SK-N-DZ (cell line): Measurements from ENCODE around the gene YPEL4. TPM values are rescaled to one million over a fixed set of nuclear protein-coding genes. Genes with fewer than 3 reads are reported as not detected.
"Not testable (repeated sequence)": the region's sequence is repeated elsewhere in the genome, so short reads cannot be mapped to it uniquely, and the experiment has no call there.

Experiments
- DNase-seq: peaks from one replicate; pipeline ENCODE4 v3.0.0-alpha.2; 2015; ENCODE audit warnings: low spot score
- polyA plus RNA-seq, 2 experiments: library from polyadenylated mRNA; depleted of rRNA; stranded (reverse); fragments of >200 nt; gene quantifications; 2 replicates each; pipeline ENCODE4 v1.2.3, GENCODE V29; 2014

YPEL4 gene
- 0.41 and 0.46 TPM in 2 replicates for polyA plus RNA-seq (2014; cell fraction: cytosol; rRNA removed)
- 0.40 and 1.1 TPM in 2 replicates for polyA plus RNA-seq (2014; cell fraction: nucleus; rRNA removed)

DNA sequence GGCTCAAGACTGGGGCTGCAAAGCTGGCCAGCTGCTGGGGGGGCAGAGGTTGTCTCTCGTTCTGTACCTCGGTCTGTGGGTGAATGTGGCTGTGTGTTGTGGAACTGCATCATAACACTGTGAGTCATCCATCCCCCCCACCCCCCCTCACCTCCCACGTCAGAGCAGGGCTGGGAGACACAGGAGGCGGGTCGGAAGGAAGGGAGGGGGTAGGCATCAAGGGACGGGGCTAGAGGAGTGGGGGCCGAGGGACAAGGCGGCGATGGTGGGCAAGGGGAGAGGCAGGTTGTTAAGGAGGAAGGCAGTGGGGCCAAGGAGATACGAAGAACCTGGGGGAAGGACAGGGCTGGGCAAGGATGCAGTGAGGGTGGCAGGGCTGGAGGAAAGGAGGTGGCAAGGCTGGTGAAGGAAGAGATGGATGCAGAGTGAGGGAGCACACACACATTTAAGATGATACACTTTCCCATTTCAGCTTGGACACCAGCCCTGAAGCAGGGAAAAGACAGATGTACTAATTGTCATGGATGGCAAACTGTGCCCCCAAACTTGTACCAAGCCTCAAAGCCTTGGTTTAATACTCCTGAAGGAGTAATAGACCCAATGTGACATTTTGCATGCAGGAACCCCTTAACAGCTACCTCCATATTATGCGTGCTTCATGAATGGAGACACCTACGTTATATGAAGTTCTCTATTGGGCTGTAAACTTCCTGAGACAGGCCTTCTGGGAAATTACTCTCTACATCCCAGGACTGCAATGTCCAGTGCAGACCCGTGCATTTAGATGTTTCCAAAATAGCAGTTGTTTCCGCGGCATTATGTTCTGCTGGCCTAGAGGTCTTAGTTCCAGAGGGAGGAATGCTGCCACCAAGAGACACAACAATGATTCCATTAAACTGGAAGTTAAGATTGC, at the start of gene YPEL4:
Gene YPEL4, minus strand, starts transcription at position 87 of the 913 bp plus-strand sequence. CDS start 2,805 bp downstream, outside the sequence.
- DNase-seq, result peak; percentile 52

- DNase-seq, result no peak
Observed at GRCh38 chr11:57698843-57699365, 49.2 kb upstream of the YPEL4 start.

DNA sequence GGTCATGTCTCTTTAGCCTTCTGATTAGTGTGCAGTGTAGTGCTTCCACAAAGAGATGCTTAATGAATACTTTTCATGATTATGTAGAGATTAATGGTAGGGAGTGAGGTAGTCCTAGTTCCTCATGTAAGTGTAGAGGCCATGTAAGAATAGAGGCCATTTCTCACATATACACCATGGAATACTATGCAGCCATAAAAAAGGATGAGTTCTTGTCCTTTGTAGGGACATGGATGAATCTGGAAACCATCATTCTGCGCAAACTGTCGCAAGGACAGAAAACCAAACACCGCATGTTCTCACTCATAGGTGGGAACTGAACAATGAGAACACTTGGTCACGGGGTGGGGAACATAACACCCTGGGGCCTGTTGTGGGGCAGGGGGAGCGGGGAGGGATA, 40.8 kb upstream of the YPEL4 start:
- not testable (repeated sequence) for DNase-seq

DNA sequence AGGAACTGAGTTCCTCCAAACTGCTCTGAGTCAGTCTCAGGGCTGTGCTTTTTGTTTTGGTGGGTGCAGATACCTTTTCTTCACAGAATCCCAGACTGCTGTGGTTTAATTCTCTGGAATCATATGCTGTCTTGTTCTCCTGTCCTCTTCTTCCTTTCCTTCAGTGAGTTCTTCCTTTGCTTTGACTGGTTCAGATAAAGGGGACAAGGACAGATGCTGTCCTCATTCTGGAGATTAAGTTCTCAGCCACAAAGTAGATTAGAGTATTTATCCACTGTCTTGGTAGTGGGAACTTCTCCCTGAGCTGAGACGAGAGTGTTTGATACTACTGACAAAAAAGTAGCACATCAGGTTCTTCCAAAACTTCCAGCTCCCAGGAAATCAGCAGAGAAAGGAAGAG, 31.5 kb upstream of the YPEL4 start:
- no peak for DNase-seq

GRCh38 chr11:57680552-57680874, 30.8 kb upstream of the YPEL4 start:
- no peak for DNase-seq

DNA sequence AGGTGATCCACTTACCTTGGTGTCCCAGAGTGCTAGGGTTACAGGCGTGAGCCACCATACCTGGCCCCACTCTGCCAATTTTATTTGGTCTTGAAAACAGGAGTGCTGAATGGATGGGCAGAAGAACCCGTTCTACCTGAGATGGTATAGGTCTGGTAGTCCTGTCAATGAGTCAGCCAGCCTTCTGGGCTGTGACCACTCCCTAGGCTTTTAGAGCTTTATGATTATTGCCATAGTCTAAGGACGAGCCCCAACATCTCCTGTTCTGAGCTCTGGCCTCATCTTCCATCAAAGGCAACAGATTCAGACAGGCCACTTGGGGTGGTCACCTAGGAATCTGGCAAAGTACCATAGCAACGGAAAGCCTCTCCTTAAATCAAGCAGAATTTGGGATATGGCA, 29.7 kb upstream of the YPEL4 start:
- DNase-seq, result no peak

GRCh38 chr11:57675176-57675941, 25.6 kb upstream of the YPEL4 start:
- no peak for DNase-seq

GRCh38 chr11:57674251-57674650, 24.5 kb upstream of the YPEL4 start:
- no peak for DNase-seq

GRCh38 chr11:57668434-57668782, 18.7 kb upstream of the YPEL4 start:
- DNase-seq, result no peak

- DNase-seq, result peak; percentile 100
Observed at GRCh38 chr11:57667736-57668433, 18.2 kb upstream of the YPEL4 start, which contains the start of gene ZDHHC5. ZDHHC5 (plus strand) TSS chr11:57668114; CDS start chr11:57673091, 4,977 bp downstream.

DNA sequence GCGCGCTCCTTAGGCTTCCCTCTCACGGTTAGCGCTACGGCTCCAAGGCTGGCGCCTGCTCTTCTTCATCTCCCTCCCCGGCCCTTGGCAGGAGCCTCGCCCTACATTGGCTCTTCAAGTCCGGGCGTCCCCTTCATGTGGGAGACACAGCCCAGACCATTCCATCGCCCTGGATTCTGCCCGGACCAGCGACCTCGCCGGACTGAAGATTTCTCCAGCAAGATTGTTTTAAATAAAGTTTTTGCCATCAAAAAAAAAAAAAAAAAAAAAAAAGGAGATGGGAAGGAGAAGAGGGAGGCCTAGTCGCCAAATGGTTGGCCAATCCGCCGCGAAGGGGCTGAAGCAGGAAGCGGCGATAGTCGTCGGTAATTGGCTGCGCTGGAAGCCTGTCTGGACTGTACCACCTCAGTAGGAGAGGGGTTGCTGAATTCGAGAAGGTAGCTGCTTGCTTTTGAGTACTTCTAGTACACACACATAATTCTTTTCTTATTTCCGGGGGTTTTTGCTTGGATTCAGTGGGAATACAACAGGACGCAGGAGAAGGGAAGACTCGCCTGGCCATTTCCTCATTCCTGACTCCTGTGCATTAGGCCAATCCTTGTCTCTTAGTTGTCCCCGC, 17.5 kb upstream of the YPEL4 start:
- peak; percentile 99 for DNase-seq

- no peak for DNase-seq
Observed at GRCh38 chr11:57663975-57664374, 14.3 kb upstream of the YPEL4 start.

DNA sequence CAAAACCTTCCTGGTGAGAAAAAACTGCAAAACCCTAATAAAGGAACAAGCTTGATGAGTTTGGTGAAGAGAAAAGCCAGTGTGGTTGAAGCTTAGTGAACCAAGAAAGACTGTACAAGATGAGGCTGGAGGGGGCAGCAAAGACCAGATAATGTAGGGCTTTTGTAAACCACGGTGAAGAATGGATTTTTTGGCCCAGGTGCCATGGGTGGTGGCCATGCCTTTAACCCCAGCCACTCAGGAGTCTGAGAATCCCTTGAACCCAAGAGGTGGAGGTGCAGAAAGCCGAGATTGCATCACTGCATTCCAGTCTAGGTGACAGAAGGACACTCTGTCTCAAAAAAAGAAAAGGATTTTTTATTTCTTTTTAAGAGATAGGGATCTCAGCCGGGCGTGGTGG, 13.2 kb upstream of the YPEL4 start:
- DNase-seq, result no peak

DNA sequence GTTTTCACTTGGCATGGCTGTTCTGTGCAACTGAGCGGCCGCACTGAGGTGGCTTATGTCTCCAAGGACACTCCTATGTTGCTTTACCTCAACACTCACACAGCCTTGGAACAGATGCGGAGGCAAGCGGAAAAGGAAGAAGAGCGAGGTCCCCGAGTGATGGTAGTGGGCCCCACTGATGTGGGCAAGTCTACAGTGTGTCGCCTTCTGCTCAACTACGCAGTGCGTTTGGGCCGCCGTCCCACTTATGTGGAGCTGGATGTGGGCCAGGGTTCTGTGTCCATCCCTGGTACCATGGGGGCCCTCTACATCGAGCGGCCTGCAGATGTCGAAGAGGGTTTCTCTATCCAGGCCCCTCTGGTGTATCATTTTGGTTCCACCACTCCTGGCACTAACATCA, 10.0 kb upstream of the YPEL4 start:
- DNase-seq, result no peak

DNA sequence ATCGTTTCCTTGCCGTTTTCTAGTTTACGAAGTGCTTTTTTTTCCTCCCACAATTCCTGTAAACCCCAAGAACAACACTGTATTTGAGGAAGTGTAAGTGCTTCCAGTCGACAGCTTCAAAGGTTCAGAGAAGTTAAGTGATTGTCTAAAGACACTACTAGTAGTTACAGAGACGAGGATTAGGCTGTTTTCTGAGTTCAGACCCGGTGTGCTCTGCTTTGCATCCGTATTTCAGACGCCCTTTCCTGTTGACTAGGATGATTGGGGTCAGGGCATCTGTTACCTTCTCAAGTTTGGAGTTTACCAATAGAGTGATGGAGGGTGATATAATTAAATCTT, 8.3 kb upstream of the YPEL4 start:
- DNase-seq, result no peak

DNA sequence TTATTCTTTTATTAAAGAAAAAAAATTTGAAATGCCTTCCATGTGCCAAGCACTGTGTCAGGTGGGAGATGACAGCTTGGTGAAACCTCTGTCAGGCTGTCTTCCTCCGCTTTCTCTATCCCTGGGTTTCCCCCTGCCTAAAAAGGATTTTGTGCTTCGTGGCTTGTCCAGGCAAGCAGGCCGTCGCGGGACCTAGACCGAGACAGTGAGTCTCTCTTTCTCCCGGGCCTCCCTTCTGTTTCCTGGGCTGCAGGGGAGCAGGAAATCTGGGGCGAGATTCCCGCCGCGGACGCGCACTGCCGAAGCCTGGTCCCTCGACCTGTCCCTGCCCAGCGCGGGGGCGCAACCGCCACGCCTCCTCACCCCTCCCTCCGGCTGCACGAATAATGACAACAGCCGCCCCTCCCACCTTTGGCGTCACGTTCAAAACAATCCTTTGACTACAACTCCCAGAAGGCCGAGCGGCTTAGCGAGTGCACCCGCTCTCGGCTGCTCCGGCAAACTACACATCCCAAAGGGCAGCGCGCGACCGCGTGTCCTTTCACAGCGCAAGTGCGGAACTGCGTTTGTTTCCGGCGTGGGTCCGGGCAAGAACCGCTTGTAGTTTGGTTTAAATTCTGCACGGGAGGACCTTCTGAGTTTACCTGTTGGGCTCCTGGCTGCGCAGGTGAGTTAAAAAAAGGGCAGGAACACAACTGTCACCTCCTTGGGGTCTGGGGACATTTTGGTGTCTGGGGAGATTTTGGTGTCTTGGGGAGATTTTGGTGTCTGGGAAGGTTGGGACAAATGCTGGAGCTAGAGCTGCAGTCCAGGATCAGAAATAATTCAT, 7.7 kb upstream of the YPEL4 start, which contains the start of gene CLP1:
Gene CLP1, plus strand, starts transcription at position 569 of the 829 bp plus-strand sequence. CDS start 1,715 bp downstream, outside the sequence.
- DNase-seq, result peak; percentile 99

DNA sequence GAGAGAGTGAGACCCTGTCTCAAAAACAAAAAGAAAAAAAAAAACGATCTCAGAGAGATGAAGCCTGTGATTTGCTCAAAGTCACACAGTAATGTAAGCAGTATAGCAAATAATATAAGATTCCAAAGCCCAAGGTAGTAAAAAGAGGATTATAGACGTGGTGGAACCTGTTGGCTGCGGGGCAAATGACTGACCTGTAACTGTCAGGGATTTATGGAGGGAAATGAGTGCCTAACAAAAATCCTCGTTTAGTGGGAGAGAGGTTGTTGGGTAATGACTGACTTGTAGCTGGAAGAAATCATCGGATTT, 7.1 kb upstream of the YPEL4 start:
- DNase-seq, result no peak

DNA sequence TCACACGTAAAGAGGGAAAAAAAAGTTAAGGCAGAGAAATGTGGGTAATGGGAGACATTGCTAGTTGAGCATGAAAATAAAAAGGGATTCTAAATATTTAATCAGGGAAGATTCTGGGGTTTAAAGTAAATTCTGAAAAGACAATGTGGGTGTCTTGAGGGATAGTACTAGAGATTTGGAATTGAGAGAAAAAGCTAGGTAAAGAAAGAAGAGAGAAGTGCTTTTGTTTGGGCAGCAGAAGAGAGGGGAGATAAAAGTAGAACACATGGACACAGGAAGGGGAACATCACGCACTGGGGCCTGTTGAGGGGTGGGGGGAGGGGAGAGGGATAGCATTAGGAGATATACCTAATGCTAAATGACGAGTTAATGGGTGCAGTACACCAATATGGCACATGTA, 3.5 kb upstream of the YPEL4 start:
- DNase-seq, result no peak

DNA sequence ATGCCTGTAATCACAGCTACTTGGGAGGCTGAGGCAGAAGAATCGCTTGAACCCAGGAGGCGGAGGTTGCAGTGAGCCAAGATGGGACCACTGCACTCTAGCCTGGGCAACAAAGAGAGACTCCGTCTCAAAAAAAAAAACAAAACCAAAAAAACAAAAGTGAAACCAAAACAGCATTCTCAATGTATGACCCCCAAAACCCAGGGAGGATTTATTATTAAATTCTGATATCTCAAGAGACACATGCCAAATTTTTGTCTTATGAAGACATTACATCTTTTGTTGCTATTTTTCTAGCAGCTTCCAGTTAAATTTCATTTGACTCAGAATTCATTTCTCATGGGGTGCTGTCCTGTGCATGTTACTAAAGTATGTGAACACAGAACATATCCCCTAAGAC, 3.0 kb upstream of the YPEL4 start:
- no peak for DNase-seq

DNA sequence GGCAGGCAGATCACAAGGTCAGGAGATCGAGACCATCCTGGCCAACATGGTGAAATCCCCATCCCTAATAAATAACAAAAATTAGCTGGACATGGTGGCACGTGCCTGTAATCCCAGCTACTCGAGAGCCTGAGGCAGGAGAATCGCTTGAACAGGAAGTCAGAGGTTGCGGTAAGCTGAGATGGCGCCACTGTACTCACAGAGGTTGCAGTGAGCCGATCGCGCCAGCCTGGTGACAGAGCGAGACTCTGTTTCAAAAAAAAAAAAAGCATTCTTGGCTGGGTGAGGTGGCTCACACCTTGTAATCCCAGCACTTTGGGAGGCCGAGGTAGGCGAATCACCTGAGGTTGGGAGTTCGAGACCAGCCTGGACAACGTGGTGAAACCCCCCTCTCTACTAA, 2.5 kb upstream of the YPEL4 start:
- not testable (repeated sequence) for DNase-seq

- no peak for DNase-seq
Observed at GRCh38 chr11:57651408-57651807, 1.7 kb upstream of the YPEL4 start.
